ENCODE measurements around the gene H1-8. TPM values are rescaled to one million over a fixed set of nuclear protein-coding genes. Genes with fewer than 3 reads are reported as not detected.
"Not testable (repeated sequence)": the region's sequence is repeated elsewhere in the genome, so short reads cannot be mapped to it uniquely, and the experiment has no call there.

Gene H1-8
- polyA plus RNA-seq, 1 experiment: not detected

- DNase-seq (ENCODE audit: low read depth, low spot score): no peak
- CTCF ChIA-PET: interaction anchor here (1.2 kb wide), 1 partner anchor 24 kb away, joined by 6 read pairs; no protein-coding TSS in a partner anchor
- Histone ChIP-seq H3K27me3 (ENCODE audit: control insufficient read depth, insufficient read depth, low read length) (no peaks in the 10 kb centered on the region), H3K9me3 (ENCODE audit: control insufficient read depth, insufficient read depth, low read length) (no peaks in the 10 kb centered on the region; the same call in 1 of the 2 replicates), H3K27ac (ENCODE audit: low read depth, low read length) (no peak overlapping the region), H3K4me3 (ENCODE audit: low read depth, low read length) (no peak overlapping the region)
- no peak for TF ChIP-seq CTCF (IDR thresholded peaks at IDR 0.05; ENCODE audit: low read depth, low read length)
- POLR2A ChIA-PET: no interaction called here
Observed at GRCh38 chr3:129513705-129514104, 29.3 kb upstream of the H1-8 start.

- Histone ChIP-seq H3K9me3 (ENCODE audit: control insufficient read depth, insufficient read depth, low read length) (no peaks in the 10 kb centered on the region; the same call in 1 of the 2 replicates), H3K27ac (ENCODE audit: low read depth, low read length) (no peak overlapping the region), H3K27me3 (ENCODE audit: control insufficient read depth, insufficient read depth, low read length) (no peaks in the 10 kb centered on the region), H3K4me3 (ENCODE audit: low read depth, low read length) (no peak overlapping the region)
- TF ChIP-seq CTCF (IDR thresholded peaks at IDR 0.05; ENCODE audit: low read depth, low read length): no peak
- ChIA-PET CTCF (no interaction called here), POLR2A (no interaction called here)
- no peak for DNase-seq (ENCODE audit: low read depth, low spot score)
Observed at GRCh38 chr3:129514110-129514509, 28.9 kb upstream of the H1-8 start.

GRCh38 chr3:129514563-129514962 is 28.4 kb upstream of the H1-8 start:
- H3K9me3 ChIP-seq (ENCODE audit: control insufficient read depth, insufficient read depth, low read length): no peaks in the 10 kb centered on the region; the same call in 1 of the 2 replicates
- DNase-seq (ENCODE audit: low read depth, low spot score): no peak
- H3K4me3 ChIP-seq (ENCODE audit: low read depth, low read length): no peak overlapping the region
- no peak for TF ChIP-seq CTCF (IDR thresholded peaks at IDR 0.05; ENCODE audit: low read depth, low read length)
- H3K27ac ChIP-seq (ENCODE audit: low read depth, low read length): no peak overlapping the region
- ChIA-PET POLR2A (no interaction called here), CTCF (no interaction called here)
- H3K27me3 ChIP-seq (ENCODE audit: control insufficient read depth, insufficient read depth, low read length): no peaks in the 10 kb centered on the region

- H3K9me3 ChIP-seq (ENCODE audit: control insufficient read depth, insufficient read depth, low read length); H3K4me3 ChIP-seq (ENCODE audit: low read depth, low read length); H3K27me3 ChIP-seq (ENCODE audit: control insufficient read depth, insufficient read depth, low read length); DNase-seq (ENCODE audit: low read depth, low spot score); H3K27ac ChIP-seq (ENCODE audit: low read depth, low read length); POLR2A ChIA-PET; CTCF ChIA-PET: not testable (repeated sequence)
Observed at GRCh38 chr3:129515108-129515820, 27.7 kb upstream of the H1-8 start.

- POLR2A ChIA-PET; DNase-seq (ENCODE audit: low read depth, low spot score); H3K27me3 ChIP-seq (ENCODE audit: control insufficient read depth, insufficient read depth, low read length); H3K9me3 ChIP-seq (ENCODE audit: control insufficient read depth, insufficient read depth, low read length); H3K4me3 ChIP-seq (ENCODE audit: low read depth, low read length); H3K27ac ChIP-seq (ENCODE audit: low read depth, low read length); CTCF ChIA-PET: not testable (repeated sequence)
Observed at GRCh38 chr3:129515821-129516432, 27.0 kb upstream of the H1-8 start.

- CTCF ChIA-PET: no interaction called here
- POLR2A ChIA-PET: no interaction called here
- H3K27me3 ChIP-seq (ENCODE audit: control insufficient read depth, insufficient read depth, low read length): no peaks in the 10 kb centered on the region
Observed at GRCh38 chr3:129517516-129517915, 25.5 kb upstream of the H1-8 start.

More at GRCh38 chr3:129517516-129517915, 25.5 kb upstream of the H1-8 start:
- TF ChIP-seq CTCF (IDR thresholded peaks at IDR 0.05; ENCODE audit: low read depth, low read length): no peak
- Histone ChIP-seq H3K4me3 (ENCODE audit: low read depth, low read length) (no peak overlapping the region), H3K27ac (ENCODE audit: low read depth, low read length) (no peak overlapping the region), H3K9me3 (ENCODE audit: control insufficient read depth, insufficient read depth, low read length) (no peaks in the 10 kb centered on the region; the same call in 1 of the 2 replicates)
- DNase-seq (ENCODE audit: low read depth, low spot score): no peak
